WTC11 (cell line): Measurements from ENCODE around the gene CLEC16A. TPM values are rescaled to one million over a fixed set of nuclear protein-coding genes. Genes with fewer than 3 reads are reported as not detected.

Experiments used
- CREB1 ChIP-seq: sonication (generic); formaldehyde crosslinking; IDR thresholded peaks from 2 replicates; pipeline ENCODE4 v1.8.0; 2023; ENCODE audit warnings: mild to moderate bottlenecking, missing genetic modification reagents
- ESRRA ChIP-seq: sonication (generic); formaldehyde crosslinking; IDR thresholded peaks from 2 replicates; pipeline ENCODE4 v1.8.1; 2022; ENCODE audit warnings: mild to moderate bottlenecking, missing genetic modification reagents, borderline replicate concordance
- FOXJ3 ChIP-seq: sonication (generic); formaldehyde crosslinking; IDR thresholded peaks from 2 replicates; pipeline ENCODE4 v1.9.0; 2021; ENCODE audit warnings: missing genetic modification reagents, mild to moderate bottlenecking, borderline replicate concordance
- FOXP1 ChIP-seq: sonication (generic); formaldehyde crosslinking; IDR thresholded peaks from 2 replicates; pipeline ENCODE4 v1.8.0; 2022; ENCODE audit warnings: missing genetic modification reagents, mild to moderate bottlenecking, moderate library complexity, borderline replicate concordance
- JAZF1 ChIP-seq: fragments of 250-450 bp; sonication (Bioruptor Pico); IDR thresholded peaks from 2 replicates; pipeline ENCODE4 v1.9.0; 2021; ENCODE audit warnings: moderate library complexity, mild to moderate bottlenecking, inconsistent platforms
- JUN ChIP-seq: sonication (generic); formaldehyde crosslinking; IDR thresholded peaks from 2 replicates; pipeline ENCODE4 v1.8.0; 2023; ENCODE audit warnings: mild to moderate bottlenecking, missing genetic modification reagents
- KAT7 ChIP-seq: sonication (generic); formaldehyde crosslinking; IDR thresholded peaks from 2 replicates; pipeline ENCODE4 v1.8.1; 2023; ENCODE audit warnings: missing genetic modification reagents, mild to moderate bottlenecking, borderline replicate concordance
- MYBL2 ChIP-seq: sonication (generic); formaldehyde crosslinking; IDR thresholded peaks from 2 replicates; pipeline ENCODE4 v1.8.1; 2023; ENCODE audit warnings: mild to moderate bottlenecking, moderate library complexity, missing genetic modification reagents
- NFATC4 ChIP-seq: fragments of 250-450 bp; sonication (Bioruptor Pico); IDR thresholded peaks from 2 replicates; pipeline ENCODE4 v1.9.0; 2021; ENCODE audit warnings: mild to moderate bottlenecking
- RORB ChIP-seq: fragments of 250-450 bp; sonication (Bioruptor Pico); IDR thresholded peaks from 2 replicates; pipeline ENCODE4 v1.9.0; 2021; ENCODE audit warnings: mild to moderate bottlenecking
- SMAD3 ChIP-seq: sonication (generic); formaldehyde crosslinking; IDR thresholded peaks from 2 replicates; pipeline ENCODE4 v1.8.0; 2022; ENCODE audit warnings: missing genetic modification reagents, mild to moderate bottlenecking, borderline replicate concordance
- SOX15 ChIP-seq: fragments of 250-450 bp; sonication (Bioruptor Pico); IDR thresholded peaks from 2 replicates; pipeline ENCODE4 v1.9.0; 2021; ENCODE audit warnings: mild to moderate bottlenecking
- SP1 ChIP-seq: sonication (generic); formaldehyde crosslinking; conservative IDR thresholded peaks from 2 replicates; pipeline ENCODE4 v1.8.1; 2022; ENCODE audit warnings: missing genetic modification reagents
- ZBTB21 ChIP-seq: sonication (generic); formaldehyde crosslinking; IDR thresholded peaks from 2 replicates; pipeline ENCODE4 v1.8.1; 2023; ENCODE audit warnings: mild to moderate bottlenecking, missing genetic modification reagents, borderline replicate concordance
- ZNF396 ChIP-seq: fragments of 250-450 bp; sonication (Bioruptor Pico); IDR thresholded peaks from 2 replicates; pipeline ENCODE4 v1.8.0; 2021; ENCODE audit warnings: mild to moderate bottlenecking, moderate library complexity, borderline replicate concordance
- ZNF416 ChIP-seq: fragments of 250-450 bp; sonication (Bioruptor Pico); IDR thresholded peaks from 2 replicates; pipeline ENCODE4 v1.9.0; 2021; ENCODE audit warnings: mild to moderate bottlenecking, inconsistent platforms
- total RNA-seq: library from RNA; stranded (reverse); gene quantifications from 3 replicates; pipeline ENCODE4 v1.2.3, GENCODE V29; 2021
- TF ChIP-seq, protein P1 (sequence below): sonication (generic); formaldehyde crosslinking; IDR thresholded peaks from 2 replicates; pipeline ENCODE4 v1.8.1; 2022; ENCODE audit warnings: low read depth, missing genetic modification reagents, borderline replicate concordance
- TF ChIP-seq, protein P2 (sequence below): sonication (generic); formaldehyde crosslinking; conservative IDR thresholded peaks from 2 replicates; pipeline ENCODE4 v1.8.1; 2022; ENCODE audit warnings: mild to moderate bottlenecking, missing genetic modification reagents
- TF ChIP-seq, protein P3 (sequence below): fragments of 250-450 bp; sonication (Bioruptor Pico); IDR thresholded peaks from 2 replicates; pipeline ENCODE4 v1.9.0; 2021; ENCODE audit warnings: mild to moderate bottlenecking
- TF ChIP-seq, protein P4 (sequence below): sonication (generic); formaldehyde crosslinking; IDR thresholded peaks from 2 replicates; pipeline ENCODE4 v1.8.0; 2023; ENCODE audit warnings: missing genetic modification reagents, mild to moderate bottlenecking, borderline replicate concordance
- TF ChIP-seq, protein P5 (sequence below): sonication (generic); formaldehyde crosslinking; IDR thresholded peaks from 2 replicates; pipeline ENCODE4 v1.8.1; 2023; ENCODE audit warnings: mild to moderate bottlenecking, moderate library complexity, missing genetic modification reagents

Gene CLEC16A
- total RNA-seq, 1 experiment from 2014 or later, result 14.4 TPM

DNA sequence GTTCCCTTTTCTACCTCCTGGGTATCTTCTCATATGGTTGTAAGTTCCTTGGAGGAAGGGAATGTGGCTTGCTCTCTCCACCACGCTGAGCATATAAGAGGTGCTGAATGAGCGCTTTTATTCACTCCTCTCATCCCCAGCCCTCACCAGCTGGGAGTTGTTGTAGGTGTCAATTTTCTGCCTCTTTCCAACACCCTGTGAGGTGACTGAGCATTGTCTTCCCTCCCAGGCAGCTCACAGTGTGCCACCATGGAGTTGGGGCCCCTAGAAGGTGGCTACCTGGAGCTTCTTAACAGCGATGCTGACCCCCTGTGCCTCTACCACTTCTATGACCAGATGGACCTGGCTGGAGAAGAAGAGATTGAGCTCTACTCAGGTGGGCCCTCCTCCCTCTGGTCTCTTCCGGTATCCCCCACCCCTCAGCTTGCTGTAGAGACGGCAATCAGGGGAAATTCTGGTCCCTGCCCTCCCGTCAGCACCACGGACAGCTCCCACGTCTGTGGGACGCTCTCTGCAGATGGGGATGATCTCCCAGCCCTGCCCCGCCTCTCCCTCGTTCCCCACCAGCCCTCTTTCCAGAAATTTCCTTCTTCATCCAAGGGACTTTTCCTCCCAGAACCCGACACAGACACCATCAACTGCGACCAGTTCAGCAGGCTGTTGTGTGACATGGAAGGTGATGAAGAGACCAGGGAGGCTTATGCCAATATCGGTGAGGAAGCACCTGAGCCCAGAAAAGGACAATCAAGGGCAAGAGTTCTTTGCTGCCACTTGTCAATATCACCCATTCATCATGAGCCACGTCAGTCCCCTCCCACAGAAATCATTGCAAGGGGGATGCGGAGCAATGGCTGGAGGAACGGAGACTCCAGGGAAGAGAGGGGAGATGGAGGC is 49.1 kb upstream of the CLEC16A start (continued):
- TF ChIP-seq, protein P1, sequence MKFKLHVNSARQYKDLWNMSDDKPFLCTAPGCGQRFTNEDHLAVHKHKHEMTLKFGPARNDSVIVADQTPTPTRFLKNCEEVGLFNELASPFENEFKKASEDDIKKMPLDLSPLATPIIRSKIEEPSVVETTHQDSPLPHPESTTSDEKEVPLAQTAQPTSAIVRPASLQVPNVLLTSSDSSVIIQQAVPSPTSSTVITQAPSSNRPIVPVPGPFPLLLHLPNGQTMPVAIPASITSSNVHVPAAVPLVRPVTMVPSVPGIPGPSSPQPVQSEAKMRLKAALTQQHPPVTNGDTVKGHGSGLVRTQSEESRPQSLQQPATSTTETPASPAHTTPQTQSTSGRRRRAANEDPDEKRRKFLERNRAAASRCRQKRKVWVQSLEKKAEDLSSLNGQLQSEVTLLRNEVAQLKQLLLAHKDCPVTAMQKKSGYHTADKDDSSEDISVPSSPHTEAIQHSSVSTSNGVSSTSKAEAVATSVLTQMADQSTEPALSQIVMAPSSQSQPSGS (CRISPR knock-in tag), result no peak
- no peak for TF ChIP-seq KAT7
- TF ChIP-seq, protein P2, sequence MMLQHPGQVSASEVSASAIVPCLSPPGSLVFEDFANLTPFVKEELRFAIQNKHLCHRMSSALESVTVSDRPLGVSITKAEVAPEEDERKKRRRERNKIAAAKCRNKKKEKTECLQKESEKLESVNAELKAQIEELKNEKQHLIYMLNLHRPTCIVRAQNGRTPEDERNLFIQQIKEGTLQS (CRISPR knock-in tag), result no peak
- TF ChIP-seq JUN (CRISPR knock-in tag), result 0 out of 2 replicates have a peak, but pooled peaks have one; percentile 62
- TF ChIP-seq FOXP1 (CRISPR knock-in tag), result peak; percentile 88
- TF ChIP-seq, protein P3, sequence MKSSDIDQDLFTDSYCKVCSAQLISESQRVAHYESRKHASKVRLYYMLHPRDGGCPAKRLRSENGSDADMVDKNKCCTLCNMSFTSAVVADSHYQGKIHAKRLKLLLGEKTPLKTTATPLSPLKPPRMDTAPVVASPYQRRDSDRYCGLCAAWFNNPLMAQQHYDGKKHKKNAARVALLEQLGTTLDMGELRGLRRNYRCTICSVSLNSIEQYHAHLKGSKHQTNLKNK, result no peak
- TF ChIP-seq SMAD3 (CRISPR knock-in tag), result peak; percentile 86; the same call in 1 of the 2 replicates
- TF ChIP-seq, protein P4, sequence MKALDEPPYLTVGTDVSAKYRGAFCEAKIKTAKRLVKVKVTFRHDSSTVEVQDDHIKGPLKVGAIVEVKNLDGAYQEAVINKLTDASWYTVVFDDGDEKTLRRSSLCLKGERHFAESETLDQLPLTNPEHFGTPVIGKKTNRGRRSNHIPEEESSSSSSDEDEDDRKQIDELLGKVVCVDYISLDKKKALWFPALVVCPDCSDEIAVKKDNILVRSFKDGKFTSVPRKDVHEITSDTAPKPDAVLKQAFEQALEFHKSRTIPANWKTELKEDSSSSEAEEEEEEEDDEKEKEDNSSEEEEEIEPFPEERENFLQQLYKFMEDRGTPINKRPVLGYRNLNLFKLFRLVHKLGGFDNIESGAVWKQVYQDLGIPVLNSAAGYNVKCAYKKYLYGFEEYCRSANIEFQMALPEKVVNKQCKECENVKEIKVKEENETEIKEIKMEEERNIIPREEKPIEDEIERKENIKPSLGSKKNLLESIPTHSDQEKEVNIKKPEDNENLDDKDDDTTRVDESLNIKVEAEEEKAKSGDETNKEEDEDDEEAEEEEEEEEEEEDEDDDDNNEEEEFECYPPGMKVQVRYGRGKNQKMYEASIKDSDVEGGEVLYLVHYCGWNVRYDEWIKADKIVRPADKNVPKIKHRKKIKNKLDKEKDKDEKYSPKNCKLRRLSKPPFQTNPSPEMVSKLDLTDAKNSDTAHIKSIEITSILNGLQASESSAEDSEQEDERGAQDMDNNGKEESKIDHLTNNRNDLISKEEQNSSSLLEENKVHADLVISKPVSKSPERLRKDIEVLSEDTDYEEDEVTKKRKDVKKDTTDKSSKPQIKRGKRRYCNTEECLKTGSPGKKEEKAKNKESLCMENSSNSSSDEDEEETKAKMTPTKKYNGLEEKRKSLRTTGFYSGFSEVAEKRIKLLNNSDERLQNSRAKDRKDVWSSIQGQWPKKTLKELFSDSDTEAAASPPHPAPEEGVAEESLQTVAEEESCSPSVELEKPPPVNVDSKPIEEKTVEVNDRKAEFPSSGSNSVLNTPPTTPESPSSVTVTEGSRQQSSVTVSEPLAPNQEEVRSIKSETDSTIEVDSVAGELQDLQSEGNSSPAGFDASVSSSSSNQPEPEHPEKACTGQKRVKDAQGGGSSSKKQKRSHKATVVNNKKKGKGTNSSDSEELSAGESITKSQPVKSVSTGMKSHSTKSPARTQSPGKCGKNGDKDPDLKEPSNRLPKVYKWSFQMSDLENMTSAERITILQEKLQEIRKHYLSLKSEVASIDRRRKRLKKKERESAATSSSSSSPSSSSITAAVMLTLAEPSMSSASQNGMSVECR (CRISPR knock-in tag), result peak; percentile 87; the same call in 1 of the 2 replicates
- no peak for TF ChIP-seq FOXJ3
- TF ChIP-seq ZNF416 (CRISPR knock-in tag), result no peak
- TF ChIP-seq ESRRA (CRISPR knock-in tag), result no peak; the same call in 1 of the 2 replicates
- TF ChIP-seq CREB1 (CRISPR knock-in tag), result peak; percentile 64; the same call in 1 of the 2 replicates
- TF ChIP-seq, protein P5, sequence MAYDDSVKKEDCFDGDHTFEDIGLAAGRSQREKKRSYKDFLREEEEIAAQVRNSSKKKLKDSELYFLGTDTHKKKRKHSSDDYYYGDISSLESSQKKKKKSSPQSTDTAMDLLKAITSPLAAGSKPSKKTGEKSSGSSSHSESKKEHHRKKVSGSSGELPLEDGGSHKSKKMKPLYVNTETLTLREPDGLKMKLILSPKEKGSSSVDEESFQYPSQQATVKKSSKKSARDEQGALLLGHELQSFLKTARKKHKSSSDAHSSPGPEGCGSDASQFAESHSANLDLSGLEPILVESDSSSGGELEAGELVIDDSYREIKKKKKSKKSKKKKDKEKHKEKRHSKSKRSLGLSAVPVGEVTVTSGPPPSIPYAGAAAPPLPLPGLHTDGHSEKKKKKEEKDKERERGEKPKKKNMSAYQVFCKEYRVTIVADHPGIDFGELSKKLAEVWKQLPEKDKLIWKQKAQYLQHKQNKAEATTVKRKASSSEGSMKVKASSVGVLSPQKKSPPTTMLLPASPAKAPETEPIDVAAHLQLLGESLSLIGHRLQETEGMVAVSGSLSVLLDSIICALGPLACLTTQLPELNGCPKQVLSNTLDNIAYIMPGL (CRISPR knock-in tag), result no peak
- no peak for TF ChIP-seq MYBL2 (CRISPR knock-in tag)
- no peak for TF ChIP-seq ZNF396
- TF ChIP-seq JAZF1 (CRISPR knock-in tag), result no peak
- TF ChIP-seq ZBTB21, result 0 out of 2 replicates have a peak, but pooled peaks have one; percentile 61
- TF ChIP-seq RORB (CRISPR knock-in tag), result no peak
- no peak for TF ChIP-seq SP1 (CRISPR knock-in tag)
- TF ChIP-seq SOX15 (CRISPR knock-in tag), result no peak
- no peak for TF ChIP-seq NFATC4 (CRISPR knock-in tag)
